PFSK-1 (cell line): Measurements from ENCODE around the gene NFE2L3.

Experiments used
- POLR2AphosphoS5 ChIP-seq: IDR thresholded peaks from 2 replicates; pipeline ENCODE4 v1.6.1; 2012; ENCODE audit warnings: low read depth, mild to moderate bottlenecking, control low read depth, low read length, moderate library complexity
- REST ChIP-seq, 2 experiments: IDR thresholded peaks; 2 replicates each; pipeline versions ENCODE4 v1.6.1 to v1.8.0; 2011 to 2012; ENCODE audit warnings: low read depth in 2 of 2, low read length in 2 of 2, control low read depth in 1 of 2, inconsistent platforms in 1 of 2, mild to moderate bottlenecking in 1 of 2, moderate library complexity in 1 of 2; ENCODE audit not compliant: insufficient read depth in 1 of 2
- SIN3A ChIP-seq: IDR thresholded peaks from 2 replicates; pipeline ENCODE4 v1.6.1; 2012; ENCODE audit warnings: mild to moderate bottlenecking, low read length, moderate library complexity, borderline replicate concordance; ENCODE audit not compliant: insufficient read depth
- TAF1 ChIP-seq: IDR thresholded peaks from 2 replicates; pipeline ENCODE4 v1.6.1; 2012; ENCODE audit warnings: low read length, control low read depth, borderline replicate concordance; ENCODE audit not compliant: insufficient read depth

GRCh38 chr7:26122745-26123144 is 29.3 kb upstream of the NFE2L3 start:
- TF ChIP-seq POLR2AphosphoS5 (no peak), TAF1 (no peak), REST (IDR thresholded peaks at IDR 0.05; ENCODE audit: insufficient read depth in 1 of 2, low read depth in 2 of 2, low read length in 2 of 2) (no peak), SIN3A (no peak)
